B cell (primary cell): ENCODE results near the gene ERP29. TPM values are rescaled to one million over a fixed set of nuclear protein-coding genes. Genes with fewer than 3 reads are reported as not detected.

ENCODE experiments used
- ATAC-seq: fragments of 200-7000 bp; cut with Tn5 transposase; one replicate; pipeline ENCODE4 v1.10.0; 2021; ENCODE audit warnings: low read depth, mild to moderate bottlenecking, moderate number of reproducible peaks, moderate library complexity
- CTCF ChIA-PET: fragments of 350-600 bp; sonication (Branson Sonifier 250); formaldehyde crosslinking; loops from one replicate; lab custom pipeline; 2021; ENCODE audit warnings: antibody characterized with exemption, inconsistent platforms; lab: Charles Lee
- POLR2A ChIA-PET: fragments of 350-600 bp; sonication (Branson Sonifier 250); formaldehyde crosslinking; loops from one replicate; lab custom pipeline; 2021; ENCODE audit warnings: antibody characterized with exemption; lab: Charles Lee
- DNase-seq: peaks from one replicate; pipeline ENCODE4 v3.0.0; 2013
- H2AFZ ChIP-seq: 2 replicates; pipeline ENCODE4 v1.6.1; 2012; ENCODE audit warnings: mild to moderate bottlenecking, low read depth, low read length; ENCODE audit not compliant: insufficient read depth, poor library complexity, severe bottlenecking
- H3K27ac ChIP-seq, 2 donors: 1 replicate in 1 of 2; 2 replicates in 1 of 2; pipeline ENCODE4 v1.5.1; 2012 to 2013; ENCODE audit warnings: low read length in 2 of 2, mild to moderate bottlenecking in 2 of 2, moderate library complexity in 1 of 2
- H3K27me3 ChIP-seq, 4 experiments: fragments of 200-600 bp in 1 of 4; sonication (generic) in 1 of 4; replicated peaks in 1 of 4; 1 replicate in 2 of 4; 2 replicates in 2 of 4; pipeline versions ENCODE4 v1.6.1 to v1.7.0; 2013 to 2016; ENCODE audit warnings: low read length in 3 of 4, mild to moderate bottlenecking in 2 of 4, mixed read lengths in 1 of 4, moderate library complexity in 1 of 4; ENCODE audit not compliant: insufficient read depth in 4 of 4, control insufficient read depth in 3 of 4; ENCODE audit errors: control extremely low read depth in 1 of 4
- H3K36me3 ChIP-seq, 2 experiments: replicated peaks in 1 of 2; 1 replicate in 1 of 2; 2 replicates in 1 of 2; pipeline versions ENCODE4 v1.6.1 to v1.7.1; 2013; ENCODE audit warnings: low read length in 1 of 2; ENCODE audit not compliant: insufficient read depth in 2 of 2, control insufficient read depth in 1 of 2; ENCODE audit errors: control extremely low read depth in 1 of 2, extremely low read depth in 1 of 2
- H3K4me1 ChIP-seq, 2 donors: fragments of 200-600 bp in 1 of 2; sonication (generic) in 1 of 2; 1 replicate in 1 of 2; 2 replicates in 1 of 2; pipeline versions ENCODE4 v1.5.1 to v1.6.1; 2013 to 2017; ENCODE audit warnings: low read length in 2 of 2; ENCODE audit not compliant: control insufficient read depth in 2 of 2, insufficient read depth in 2 of 2
- H3K4me2 ChIP-seq: replicated peaks from 2 replicates; pipeline ENCODE3; 2012; ENCODE audit warnings: mild to moderate bottlenecking, low read depth, low read length; ENCODE audit not compliant: poor library complexity, severe bottlenecking
- H3K4me3 ChIP-seq, 5 experiments: fragments of 200-600 bp in 1 of 5; sonication (generic) in 1 of 5; 1 replicate in 3 of 5; 2 replicates in 2 of 5; pipeline versions ENCODE4 v1.5.1 to v1.7.0; 2011 to 2016; ENCODE audit warnings: low read length in 4 of 5, mild to moderate bottlenecking in 4 of 5, low read depth in 2 of 5, control low read depth in 1 of 5, moderate library complexity in 1 of 5; ENCODE audit not compliant: insufficient read depth in 1 of 5; ENCODE audit errors: control extremely low read depth in 1 of 5, extremely low read depth in 1 of 5
- H3K79me2 ChIP-seq: fragments of 200-600 bp; sonication (generic); one replicate; pipeline ENCODE4 v1.6.0; 2016; ENCODE audit warnings: low read length; ENCODE audit not compliant: control insufficient read depth, insufficient read depth
- H3K9ac ChIP-seq: fragments of 200-600 bp; sonication (generic); 2 replicates; pipeline ENCODE4 v1.6.1; 2017; ENCODE audit warnings: mild to moderate bottlenecking, low read length, moderate library complexity
- H3K9me3 ChIP-seq, 3 donors: one replicate each; pipeline versions ENCODE4 v1.6.1 to v1.7.1; 2013; ENCODE audit warnings: low read length in 2 of 3; ENCODE audit not compliant: control insufficient read depth in 2 of 3, insufficient read depth in 1 of 3; ENCODE audit errors: control extremely low read depth in 1 of 3
- H4K20me1 ChIP-seq: 2 replicates; pipeline ENCODE4 v1.6.0; 2012; ENCODE audit warnings: mild to moderate bottlenecking, low read length; ENCODE audit not compliant: insufficient read depth, control insufficient read depth, poor library complexity, severe bottlenecking
- H3K27ac Mint-ChIP-seq: one replicate; pipeline ENCODE4 v1.8.0; 2021; ENCODE audit warnings: mixed read lengths
- H3K27me3 Mint-ChIP-seq: one replicate; pipeline ENCODE4 v1.8.0; 2021; ENCODE audit warnings: mixed read lengths
- H3K4me1 Mint-ChIP-seq: one replicate; pipeline ENCODE4 v1.8.0; 2021; ENCODE audit warnings: mixed read lengths
- H3K4me3 Mint-ChIP-seq: one replicate; pipeline ENCODE4 v1.8.0; 2021; ENCODE audit warnings: mixed read lengths
- H3K9me3 Mint-ChIP-seq: one replicate; pipeline ENCODE4 v1.8.0; 2022; ENCODE audit warnings: mixed read lengths; ENCODE audit not compliant: insufficient read depth
- EZH2 ChIP-seq: IDR thresholded peaks from 2 replicates; pipeline ENCODE4 v1.6.1; 2012; ENCODE audit warnings: borderline replicate concordance, low read depth, mild to moderate bottlenecking, moderate library complexity, low read length; ENCODE audit not compliant: insufficient read depth, poor library complexity, severe bottlenecking
- WGBS: methylation state at CpG from one replicate; pipeline ENCODE4 v1.1.5; 2013; ENCODE audit warnings: missing lambda C conversion rate; ENCODE audit not compliant: insufficient coverage; 5-methylcytosine and 5-hydroxymethylcytosine counted together
- intact Hi-C: fragments of 100-400 bp; cut with micrococcal nuclease; formaldehyde crosslinking; loops from one replicate; pipeline ENCODE4 v1.10.0; 2022
- polyA plus RNA-seq: library from polyadenylated mRNA; depleted of rRNA; stranded (reverse); fragments of >200 nt; gene quantifications from 2 replicates; pipeline ENCODE4 v1.2.3, GENCODE V29; 2012
- total RNA-seq, 2 donors: library from RNA; stranded (reverse); fragments of 120-200 nt in 1 of 2; gene quantifications; 1 replicate in 1 of 2; 2 replicates in 1 of 2; pipeline versions ENCODE4 v1.2.3 to v1.2.4, GENCODE V29; 2013 to 2022
- TF ChIP-seq, protein P1 (sequence below): fragments of 200-600 bp; IDR thresholded peaks from one replicate; pipeline ENCODE4 v1.8.0; 2022; ENCODE audit warnings: antibody characterized with exemption, mild to moderate bottlenecking

The ERP29 gene
- total and polyA plus RNA-seq, 2 donors (not counting 1 experiment from before 2014, with no cell fraction given), result 130 to 149 TPM

- Mint-ChIP-seq H3K4me3 (no peak overlapping the region), H3K9me3 (no peaks in the 10 kb centered on the region), H3K27me3 (peaks cover 5% of the 10 kb centered on the region), H3K27ac (no peak overlapping the region), H3K4me1 (no peaks in the 10 kb centered on the region)
- Histone ChIP-seq H3K27me3 (no peaks in the 10 kb centered on the region), H4K20me1 (no peaks in the 10 kb centered on the region), H2AFZ (no peak overlapping the region), H3K4me1 (no peaks in the 10 kb centered on the region), H3K79me2 (peaks cover 4% of the 10 kb centered on the region), H3K4me3 (no peak overlapping the region), H3K36me3 (no peaks in the 10 kb centered on the region), H3K27ac (no peak overlapping the region), H3K4me2 (no peak overlapping the region), H3K9me3 (no peaks in the 10 kb centered on the region), H3K9ac (no peak overlapping the region)
- intact Hi-C loops, result no loop called here
- POLR2A ChIA-PET, result no interaction called here
- DNase-seq, result no peak
- CTCF ChIA-PET, result interaction anchor here (0.6 kb wide), 1 partner anchor 220 kb away, joined by 3 read pairs; no protein-coding TSS in a partner anchor
- TF ChIP-seq, protein P1, sequence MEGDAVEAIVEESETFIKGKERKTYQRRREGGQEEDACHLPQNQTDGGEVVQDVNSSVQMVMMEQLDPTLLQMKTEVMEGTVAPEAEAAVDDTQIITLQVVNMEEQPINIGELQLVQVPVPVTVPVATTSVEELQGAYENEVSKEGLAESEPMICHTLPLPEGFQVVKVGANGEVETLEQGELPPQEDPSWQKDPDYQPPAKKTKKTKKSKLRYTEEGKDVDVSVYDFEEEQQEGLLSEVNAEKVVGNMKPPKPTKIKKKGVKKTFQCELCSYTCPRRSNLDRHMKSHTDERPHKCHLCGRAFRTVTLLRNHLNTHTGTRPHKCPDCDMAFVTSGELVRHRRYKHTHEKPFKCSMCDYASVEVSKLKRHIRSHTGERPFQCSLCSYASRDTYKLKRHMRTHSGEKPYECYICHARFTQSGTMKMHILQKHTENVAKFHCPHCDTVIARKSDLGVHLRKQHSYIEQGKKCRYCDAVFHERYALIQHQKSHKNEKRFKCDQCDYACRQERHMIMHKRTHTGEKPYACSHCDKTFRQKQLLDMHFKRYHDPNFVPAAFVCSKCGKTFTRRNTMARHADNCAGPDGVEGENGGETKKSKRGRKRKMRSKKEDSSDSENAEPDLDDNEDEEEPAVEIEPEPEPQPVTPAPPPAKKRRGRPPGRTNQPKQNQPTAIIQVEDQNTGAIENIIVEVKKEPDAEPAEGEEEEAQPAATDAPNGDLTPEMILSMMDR, result no peak
- TF ChIP-seq EZH2, result no peak
- no CpG with 5 or more reads among the region's 2 CpGs for WGBS
- ATAC-seq, result no peak
Measured at GRCh38 chr12:111984820-111985219, 28.4 kb upstream of the ERP29 start.

DNA sequence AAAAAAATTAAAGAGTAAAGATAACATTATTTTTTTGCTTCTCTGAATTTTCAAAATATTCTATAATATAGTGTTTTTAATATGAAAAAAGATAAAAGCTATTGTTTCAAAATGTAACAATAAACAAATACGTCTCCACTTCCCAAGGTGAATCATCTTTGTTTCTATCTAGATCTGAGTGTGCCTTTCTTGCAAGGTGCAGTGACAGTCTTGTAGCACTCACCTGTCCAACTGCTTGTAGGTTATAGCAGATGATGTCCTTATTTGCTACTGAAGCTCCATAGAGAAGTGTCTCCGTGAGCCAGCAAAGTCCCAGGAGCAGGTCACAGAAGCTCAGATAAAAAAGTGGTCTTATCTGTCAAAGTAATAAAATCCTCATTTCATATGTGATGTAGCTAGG, 21.7 kb upstream of the ERP29 start:
- Histone ChIP-seq H3K9me3 (no peaks in the 10 kb centered on the region), H3K4me2 (peak overlapping the region; percentile 20), H3K27ac (no peak overlapping the region), H3K27me3 (peaks cover 0 to 9% (median 3%) of the 10 kb centered on the region in 4 experiments), H4K20me1 (peaks cover 25% of the 10 kb centered on the region), H2AFZ (no peak overlapping the region), H3K79me2 (peaks cover 3% of the 10 kb centered on the region), H3K9ac (no peak overlapping the region), H3K36me3 (no peaks in the 10 kb centered on the region), H3K4me3 (no peak overlapping the region), H3K4me1 (peaks cover 42 to 44% of the 10 kb centered on the region in 2 donors)
- Mint-ChIP-seq H3K4me1 (peaks cover 42% of the 10 kb centered on the region), H3K9me3 (no peaks in the 10 kb centered on the region), H3K27ac (no peak overlapping the region), H3K27me3 (peaks cover 18% of the 10 kb centered on the region), H3K4me3 (peak overlapping the region; percentile 54)
- ATAC-seq (no peak), DNase-seq (no peak)
- TF ChIP-seq, protein P1, result no peak
- no peak for TF ChIP-seq EZH2
- intact Hi-C loops, result loop anchor here (5.0 kb wide), 2 partner anchors 36 to 44 kb away; no protein-coding TSS in a partner anchor
- POLR2A ChIA-PET, result interaction anchor here (0.7 kb wide), 1 partner anchor 57 kb away, joined by 5 read pairs; no protein-coding TSS in a partner anchor
- CTCF ChIA-PET, result interaction anchor here (0.7 kb wide), 2 partner anchors 134 to 362 kb away, joined by 4 read pairs; partner anchors contain the start of gene TRAFD1
- no CpG with 5 or more reads among the region's 2 CpGs for WGBS
